HEK293 (cell line): ENCODE measurements around the gene RPS17.

ENCODE experiments used
- CTCF ChIA-PET: fragments of 350-600 bp; formaldehyde crosslinking; extraction: SDS; loops from one replicate; lab custom pipeline; 2021; ENCODE audit warnings: antibody characterized with exemption; lab: Yijun Ruan, JAX
- POLR2A ChIA-PET: fragments of 300-600 bp; formaldehyde crosslinking; extraction: SDS; loops from one replicate; lab custom pipeline; 2020; ENCODE audit warnings: antibody characterized with exemption, inconsistent platforms; lab: Yijun Ruan, JAX
- H3K27ac ChIP-seq: fragments of 200-500 bp; sonication (Bioruptor generic); 2 replicates; pipeline ENCODE4 v1.5.1; 2014; ENCODE audit warnings: low read depth, low read length, control low read depth, inconsistent platforms; ENCODE audit errors: extremely low read depth
- H3K36me3 ChIP-seq, 2 experiments: fragments of 200-500 bp in 1 of 2; sonication (Bioruptor generic) in 1 of 2; 1 replicate in 1 of 2; 2 replicates in 1 of 2; pipeline ENCODE4 v1.5.1; 2014 to 2017; ENCODE audit warnings: inconsistent platforms in 2 of 2, low read length in 2 of 2; ENCODE audit not compliant: control insufficient read depth in 2 of 2, insufficient read depth in 1 of 2
- H3K4me1 ChIP-seq: fragments of 200-500 bp; sonication (Bioruptor generic); 2 replicates; pipeline ENCODE4 v1.5.1; 2014; ENCODE audit warnings: mild to moderate bottlenecking, low read length, inconsistent platforms; ENCODE audit not compliant: control insufficient read depth, insufficient read depth
- H3K4me3 ChIP-seq: 2 replicates; pipeline ENCODE4 v1.5.1; 2011; ENCODE audit warnings: low read depth, mild to moderate bottlenecking, control low read depth, low read length, moderate library complexity
- H3K9me3 ChIP-seq: fragments of 200-500 bp; sonication (Bioruptor generic); 2 replicates; pipeline ENCODE4 v1.5.1; 2014; ENCODE audit warnings: low read depth, low read length, inconsistent platforms; ENCODE audit not compliant: control insufficient read depth, insufficient read depth
- GFI1B ChIP-seq: fragments of 450-650 bp; formaldehyde crosslinking; IDR thresholded peaks from 2 replicates; pipeline ENCODE4 v1.5.1; 2016; ENCODE audit warnings: missing biosample characterization, missing genetic modification characterization
- KLF7 ChIP-seq: fragments of 450-650 bp; formaldehyde crosslinking; IDR thresholded peaks from 2 replicates; pipeline ENCODE4 v1.5.1; 2016; ENCODE audit warnings: missing biosample characterization, missing genetic modification characterization, borderline replicate concordance
- KLF8 ChIP-seq: fragments of 450-650 bp; formaldehyde crosslinking; IDR thresholded peaks from 2 replicates; pipeline ENCODE4 v1.5.1; 2016; ENCODE audit warnings: missing biosample characterization, missing genetic modification characterization
- MEIS1 ChIP-seq: sonication (generic); formaldehyde crosslinking; IDR thresholded peaks from 2 replicates; pipeline ENCODE4 v1.8.1; 2022; ENCODE audit warnings: missing genetic modification reagents, mild to moderate bottlenecking, borderline replicate concordance
- OSR2 ChIP-seq: fragments of 450-650 bp; formaldehyde crosslinking; IDR thresholded peaks from 2 replicates; pipeline ENCODE4 v1.5.1; 2016; ENCODE audit warnings: missing biosample characterization, missing genetic modification characterization
- SCRT1 ChIP-seq: fragments of 450-650 bp; formaldehyde crosslinking; IDR thresholded peaks from 2 replicates; pipeline ENCODE4 v1.5.1; 2016; ENCODE audit warnings: missing biosample characterization, missing genetic modification characterization, borderline replicate concordance
- SCRT2 ChIP-seq: fragments of 450-650 bp; formaldehyde crosslinking; IDR thresholded peaks from 2 replicates; pipeline ENCODE4 v1.5.1; 2016; ENCODE audit warnings: missing biosample characterization, missing genetic modification characterization
- SP3 ChIP-seq: fragments of 450-650 bp; formaldehyde crosslinking; IDR thresholded peaks from 2 replicates; pipeline ENCODE4 v1.5.1; 2016; ENCODE audit warnings: missing biosample characterization, missing genetic modification characterization
- WT1 ChIP-seq: fragments of 450-650 bp; formaldehyde crosslinking; IDR thresholded peaks from 2 replicates; pipeline ENCODE4 v1.5.1; 2016; ENCODE audit warnings: missing biosample characterization, missing genetic modification characterization
- YY2 ChIP-seq: fragments of 450-650 bp; formaldehyde crosslinking; IDR thresholded peaks from 2 replicates; pipeline ENCODE4 v1.5.1; 2016; ENCODE audit warnings: missing biosample characterization, missing genetic modification characterization
- ZIC2 ChIP-seq: fragments of 450-650 bp; formaldehyde crosslinking; IDR thresholded peaks from 2 replicates; pipeline ENCODE4 v1.5.1; 2016; ENCODE audit warnings: missing biosample characterization, missing genetic modification characterization
- ZNF133 ChIP-seq: fragments of 450-650 bp; formaldehyde crosslinking; IDR thresholded peaks from 2 replicates; pipeline ENCODE4 v1.5.1; 2016; ENCODE audit warnings: missing biosample characterization, missing genetic modification characterization
- ZNF146 ChIP-seq: fragments of 450-650 bp; formaldehyde crosslinking; IDR thresholded peaks from 2 replicates; pipeline ENCODE4 v1.5.1; 2016; ENCODE audit warnings: missing biosample characterization, missing genetic modification characterization
- ZNF155 ChIP-seq: fragments of 450-650 bp; formaldehyde crosslinking; IDR thresholded peaks from 2 replicates; pipeline ENCODE4 v1.5.1; 2016; ENCODE audit warnings: missing biosample characterization, missing genetic modification characterization
- ZNF221 ChIP-seq: fragments of 450-650 bp; formaldehyde crosslinking; IDR thresholded peaks from 2 replicates; pipeline ENCODE4 v1.5.1; 2017; ENCODE audit warnings: missing biosample characterization, missing genetic modification characterization, borderline replicate concordance
- ZNF266 ChIP-seq: fragments of 450-650 bp; formaldehyde crosslinking; IDR thresholded peaks from 2 replicates; pipeline ENCODE4 v1.5.1; 2016; ENCODE audit warnings: missing biosample characterization, missing genetic modification characterization, low read depth
- ZNF292 ChIP-seq: fragments of 450-650 bp; formaldehyde crosslinking; IDR thresholded peaks from 2 replicates; pipeline ENCODE4 v1.5.1; 2016; ENCODE audit warnings: low read depth, missing biosample characterization, missing genetic modification characterization, borderline replicate concordance
- ZNF335 ChIP-seq: fragments of 450-650 bp; formaldehyde crosslinking; conservative IDR thresholded peaks from 2 replicates; pipeline ENCODE4 v1.5.1; 2016; ENCODE audit warnings: missing biosample characterization, missing genetic modification characterization
- ZNF366 ChIP-seq: fragments of 450-650 bp; formaldehyde crosslinking; conservative IDR thresholded peaks from 2 replicates; pipeline ENCODE4 v1.5.1; 2016; ENCODE audit warnings: missing biosample characterization, missing genetic modification characterization
- ZNF416 ChIP-seq: fragments of 450-650 bp; formaldehyde crosslinking; IDR thresholded peaks from 2 replicates; pipeline ENCODE4 v1.5.1; 2016; ENCODE audit warnings: missing biosample characterization, missing genetic modification characterization
- ZNF510 ChIP-seq: fragments of 450-650 bp; formaldehyde crosslinking; IDR thresholded peaks from 2 replicates; pipeline ENCODE4 v1.5.1; 2018; ENCODE audit warnings: mild to moderate bottlenecking, missing genetic modification characterization, missing biosample characterization; ENCODE audit not compliant: insufficient replicate concordance
- ZNF560 ChIP-seq: fragments of 450-650 bp; formaldehyde crosslinking; IDR thresholded peaks from 2 replicates; pipeline ENCODE4 v1.5.1; 2017; ENCODE audit warnings: missing biosample characterization, missing genetic modification characterization, borderline replicate concordance
- ZNF610 ChIP-seq: fragments of 450-650 bp; formaldehyde crosslinking; IDR thresholded peaks from 2 replicates; pipeline ENCODE4 v1.5.1; 2016; ENCODE audit warnings: missing biosample characterization, missing genetic modification characterization, borderline replicate concordance
- ZNF624 ChIP-seq: fragments of 450-650 bp; formaldehyde crosslinking; IDR thresholded peaks from 2 replicates; pipeline ENCODE4 v1.5.1; 2017; ENCODE audit warnings: missing biosample characterization, missing genetic modification characterization
- ZNF677 ChIP-seq: fragments of 450-650 bp; IDR thresholded peaks from 2 replicates; pipeline ENCODE4 v1.5.0; 2018; ENCODE audit warnings: missing biosample characterization, mild to moderate bottlenecking, missing genetic modification characterization, moderate library complexity
- ZSCAN30 ChIP-seq: fragments of 450-650 bp; IDR thresholded peaks from 2 replicates; pipeline ENCODE4 v1.5.1; 2018; ENCODE audit warnings: missing biosample characterization, mild to moderate bottlenecking, missing genetic modification characterization, moderate library complexity
- TF ChIP-seq, protein P1 (sequence below): fragments of 450-650 bp; formaldehyde crosslinking; IDR thresholded peaks from 2 replicates; pipeline ENCODE4 v1.5.1; 2017; ENCODE audit warnings: missing biosample characterization, missing genetic modification characterization
- TF ChIP-seq, protein P2 (sequence below): fragments of 450-650 bp; formaldehyde crosslinking; IDR thresholded peaks from 2 replicates; pipeline ENCODE4 v1.5.1; 2017; ENCODE audit warnings: missing biosample characterization, missing genetic modification characterization
- TF ChIP-seq, protein P3 (sequence below): fragments of 450-650 bp; formaldehyde crosslinking; IDR thresholded peaks from 2 replicates; pipeline ENCODE4 v1.5.1; 2016; ENCODE audit warnings: missing biosample characterization, missing genetic modification characterization

The RPS17 gene

DNA sequence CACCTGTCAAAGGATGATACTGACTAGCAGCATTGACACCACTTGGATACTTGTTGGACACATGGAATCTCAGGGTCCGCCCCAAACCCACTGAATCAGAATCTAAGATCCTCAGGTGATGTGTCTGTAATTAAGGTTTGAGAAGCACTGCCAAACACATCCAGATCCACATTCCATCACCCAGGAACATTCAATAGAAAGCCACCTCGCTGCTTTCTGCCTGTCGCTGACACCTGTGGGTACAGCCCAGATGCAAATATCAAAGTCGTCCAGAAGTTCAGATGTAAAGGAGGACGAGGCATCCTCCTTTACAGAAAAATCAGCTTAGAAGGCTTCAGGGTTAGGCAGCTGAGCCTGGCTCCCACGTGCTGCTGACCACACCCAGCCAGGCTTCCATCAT is 5.2 kb upstream of the RPS17 start:
- no peak for TF ChIP-seq YY2 (tag by site-specific recombination)
- no peak for TF ChIP-seq ZNF292
- TF ChIP-seq, protein P1, sequence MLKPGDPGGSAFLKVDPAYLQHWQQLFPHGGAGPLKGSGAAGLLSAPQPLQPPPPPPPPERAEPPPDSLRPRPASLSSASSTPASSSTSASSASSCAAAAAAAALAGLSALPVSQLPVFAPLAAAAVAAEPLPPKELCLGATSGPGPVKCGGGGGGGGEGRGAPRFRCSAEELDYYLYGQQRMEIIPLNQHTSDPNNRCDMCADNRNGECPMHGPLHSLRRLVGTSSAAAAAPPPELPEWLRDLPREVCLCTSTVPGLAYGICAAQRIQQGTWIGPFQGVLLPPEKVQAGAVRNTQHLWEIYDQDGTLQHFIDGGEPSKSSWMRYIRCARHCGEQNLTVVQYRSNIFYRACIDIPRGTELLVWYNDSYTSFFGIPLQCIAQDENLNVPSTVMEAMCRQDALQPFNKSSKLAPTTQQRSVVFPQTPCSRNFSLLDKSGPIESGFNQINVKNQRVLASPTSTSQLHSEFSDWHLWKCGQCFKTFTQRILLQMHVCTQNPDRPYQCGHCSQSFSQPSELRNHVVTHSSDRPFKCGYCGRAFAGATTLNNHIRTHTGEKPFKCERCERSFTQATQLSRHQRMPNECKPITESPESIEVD (tag by site-specific recombination): no peak
- TF ChIP-seq ZNF416: no peak
- TF ChIP-seq GFI1B (tag by site-specific recombination): no peak
- no peak for TF ChIP-seq MEIS1 (CRISPR knock-in tag)
- no peak for TF ChIP-seq ZNF510 (tag by site-specific recombination)
- TF ChIP-seq ZNF560 (tag by site-specific recombination): no peak
- TF ChIP-seq SCRT2 (tag by site-specific recombination): peak; percentile 77
- TF ChIP-seq SCRT1: peak; percentile 72; the same call in 1 of the 2 replicates
- no peak for TF ChIP-seq KLF7
- no peak for TF ChIP-seq ZNF133 (tag by site-specific recombination)
- TF ChIP-seq, protein P2, sequence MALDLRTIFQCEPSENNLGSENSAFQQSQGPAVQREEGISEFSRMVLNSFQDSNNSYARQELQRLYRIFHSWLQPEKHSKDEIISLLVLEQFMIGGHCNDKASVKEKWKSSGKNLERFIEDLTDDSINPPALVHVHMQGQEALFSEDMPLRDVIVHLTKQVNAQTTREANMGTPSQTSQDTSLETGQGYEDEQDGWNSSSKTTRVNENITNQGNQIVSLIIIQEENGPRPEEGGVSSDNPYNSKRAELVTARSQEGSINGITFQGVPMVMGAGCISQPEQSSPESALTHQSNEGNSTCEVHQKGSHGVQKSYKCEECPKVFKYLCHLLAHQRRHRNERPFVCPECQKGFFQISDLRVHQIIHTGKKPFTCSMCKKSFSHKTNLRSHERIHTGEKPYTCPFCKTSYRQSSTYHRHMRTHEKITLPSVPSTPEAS (tag by site-specific recombination): no peak
- TF ChIP-seq ZNF366: no peak
- no peaks in the 10 kb centered on the region for H3K9me3 ChIP-seq
- POLR2A ChIA-PET: interaction anchor here (1.5 kb wide), 1 partner anchor 205 kb away, joined by 4 read pairs; no protein-coding TSS in a partner anchor
- H3K36me3 ChIP-seq: peaks cover 0 to 10% of the 10 kb centered on the region in 2 experiments; a peak in 1 of 3 replicates
- H3K4me3 ChIP-seq: no peak overlapping the region
- CTCF ChIA-PET: no interaction called here
- H3K4me1 ChIP-seq: no peaks in the 10 kb centered on the region
- no peak overlapping the region for H3K27ac ChIP-seq

DNA sequence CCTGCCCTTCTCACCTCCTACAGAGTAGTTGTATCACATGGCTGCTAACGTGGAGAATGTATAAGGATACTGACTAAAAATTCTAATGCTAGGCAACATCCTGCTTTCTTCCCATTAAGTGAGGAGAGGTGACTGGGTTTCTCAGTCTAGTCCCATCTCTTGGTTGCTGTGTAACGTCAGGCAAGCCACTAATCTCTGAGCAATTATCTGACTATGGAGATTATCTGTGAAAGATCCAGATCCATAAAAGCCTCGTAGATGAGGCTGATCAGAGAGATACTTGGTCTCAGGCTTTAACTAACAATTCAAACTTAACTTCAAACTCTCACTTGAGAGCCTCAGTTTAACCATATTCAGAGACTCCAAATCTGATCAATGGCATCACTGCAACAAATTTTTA is 4.7 kb upstream of the RPS17 start:
- POLR2A ChIA-PET: interaction anchor here (1.5 kb wide), 1 partner anchor 205 kb away, joined by 4 read pairs; no protein-coding TSS in a partner anchor
- CTCF ChIA-PET: interaction anchor here (1.6 kb wide), 1 partner anchor 14 kb away, joined by 4 read pairs; no protein-coding TSS in a partner anchor
- H3K36me3 ChIP-seq: peaks cover 0 to 9% of the 10 kb centered on the region in 2 experiments; a peak in 1 of 3 replicates
- no peaks in the 10 kb centered on the region for H3K4me1 ChIP-seq
- H3K4me3 ChIP-seq: no peak overlapping the region
- H3K9me3 ChIP-seq: no peaks in the 10 kb centered on the region
- TF ChIP-seq ZNF335 (tag by site-specific recombination): no peak
- TF ChIP-seq ZIC2 (tag by site-specific recombination): no peak
- TF ChIP-seq WT1 (tag by site-specific recombination): no peak
- TF ChIP-seq ZNF266 (tag by site-specific recombination): no peak
- TF ChIP-seq ZSCAN30 (tag by site-specific recombination): no peak
- no peak for TF ChIP-seq KLF8 (tag by site-specific recombination)
- no peak for TF ChIP-seq ZNF155 (tag by site-specific recombination)
- no peak overlapping the region for H3K27ac ChIP-seq

DNA sequence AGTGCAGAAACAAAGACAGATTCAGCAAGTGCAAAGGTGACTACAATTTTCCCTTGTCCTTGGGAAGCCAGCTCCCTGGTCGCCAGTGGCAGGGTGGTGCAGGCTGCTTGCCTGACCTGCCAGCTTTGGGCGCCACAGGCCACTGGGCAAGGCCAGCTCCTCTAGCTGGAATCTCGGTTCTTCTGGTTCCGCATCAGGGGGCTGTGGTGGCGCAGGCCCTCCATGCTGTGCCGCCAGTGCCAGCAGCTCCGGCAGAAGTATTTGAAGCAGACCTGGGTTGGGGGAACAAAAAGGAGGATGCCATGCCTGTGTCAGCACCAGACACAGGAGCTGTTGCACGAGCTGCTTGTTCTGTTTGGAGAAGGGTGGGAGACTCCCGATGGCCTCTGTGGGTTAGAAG is 4.2 kb upstream of the RPS17 start:
- CTCF ChIA-PET: interaction anchor here (1.6 kb wide), 1 partner anchor 14 kb away, joined by 4 read pairs; no protein-coding TSS in a partner anchor
- no peak overlapping the region for H3K27ac ChIP-seq
- H3K4me3 ChIP-seq: no peak overlapping the region
- POLR2A ChIA-PET: interaction anchor here (0.6 to 1.5 kb wide), 2 partner anchors 68 to 206 kb away, joined by 4 to 5 read pairs; no protein-coding TSS in a partner anchor
- H3K9me3 ChIP-seq: no peaks in the 10 kb centered on the region
- no peaks in the 10 kb centered on the region for H3K4me1 ChIP-seq
- H3K36me3 ChIP-seq: peaks cover 2 to 8% of the 10 kb centered on the region in 2 experiments; a peak in 2 of 3 replicates
- TF ChIP-seq OSR2 (tag by site-specific recombination): no peak
- TF ChIP-seq ZNF335 (tag by site-specific recombination): no peak
- TF ChIP-seq ZNF610 (tag by site-specific recombination): no peak
- no peak for TF ChIP-seq ZNF133 (tag by site-specific recombination)
- TF ChIP-seq ZNF221: no peak
- no peak for TF ChIP-seq SP3 (tag by site-specific recombination)
- TF ChIP-seq, protein P3, sequence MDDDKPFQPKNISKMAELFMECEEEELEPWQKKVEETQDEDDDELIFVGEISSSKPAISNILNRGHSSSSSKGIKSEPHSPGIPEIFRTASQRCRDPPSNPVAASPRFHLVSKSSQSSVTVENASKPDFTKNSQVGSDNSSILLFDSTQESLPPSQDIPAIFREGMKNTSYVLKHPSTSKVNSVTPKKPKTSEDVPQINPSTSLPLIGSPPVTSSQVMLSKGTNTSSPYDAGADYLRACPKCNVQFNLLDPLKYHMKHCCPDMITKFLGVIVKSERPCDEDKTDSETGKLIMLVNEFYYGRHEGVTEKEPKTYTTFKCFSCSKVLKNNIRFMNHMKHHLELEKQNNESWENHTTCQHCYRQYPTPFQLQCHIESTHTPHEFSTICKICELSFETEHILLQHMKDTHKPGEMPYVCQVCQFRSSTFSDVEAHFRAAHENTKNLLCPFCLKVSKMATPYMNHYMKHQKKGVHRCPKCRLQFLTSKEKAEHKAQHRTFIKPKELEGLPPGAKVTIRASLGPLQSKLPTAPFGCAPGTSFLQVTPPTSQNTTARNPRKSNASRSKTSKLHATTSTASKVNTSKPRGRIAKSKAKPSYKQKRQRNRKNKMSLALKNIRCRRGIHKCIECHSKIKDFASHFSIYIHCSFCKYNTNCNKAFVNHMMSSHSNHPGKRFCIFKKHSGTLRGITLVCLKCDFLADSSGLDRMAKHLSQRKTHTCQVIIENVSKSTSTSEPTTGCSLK (tag by site-specific recombination): no peak
- no peak for TF ChIP-seq ZNF146 (tag by site-specific recombination)
- TF ChIP-seq ZNF624 (tag by site-specific recombination): no peak
- no peak for TF ChIP-seq ZNF677 (tag by site-specific recombination)
